NCI-H345 treated with DMSO at 0.1 percent for 48 hours (cell line): ENCODE data around the gene ZNF276.
"Not testable (repeated sequence)": the region's sequence is repeated elsewhere in the genome, so short reads cannot be mapped to it uniquely, and the experiment has no call there.

Experiments
- DNase-seq: peaks from one replicate; lab custom pipeline; 2025; ENCODE audit not compliant: unreplicated experiment; lab: John Stamatoyannopoulos, UW

Gene ZNF276

DNA sequence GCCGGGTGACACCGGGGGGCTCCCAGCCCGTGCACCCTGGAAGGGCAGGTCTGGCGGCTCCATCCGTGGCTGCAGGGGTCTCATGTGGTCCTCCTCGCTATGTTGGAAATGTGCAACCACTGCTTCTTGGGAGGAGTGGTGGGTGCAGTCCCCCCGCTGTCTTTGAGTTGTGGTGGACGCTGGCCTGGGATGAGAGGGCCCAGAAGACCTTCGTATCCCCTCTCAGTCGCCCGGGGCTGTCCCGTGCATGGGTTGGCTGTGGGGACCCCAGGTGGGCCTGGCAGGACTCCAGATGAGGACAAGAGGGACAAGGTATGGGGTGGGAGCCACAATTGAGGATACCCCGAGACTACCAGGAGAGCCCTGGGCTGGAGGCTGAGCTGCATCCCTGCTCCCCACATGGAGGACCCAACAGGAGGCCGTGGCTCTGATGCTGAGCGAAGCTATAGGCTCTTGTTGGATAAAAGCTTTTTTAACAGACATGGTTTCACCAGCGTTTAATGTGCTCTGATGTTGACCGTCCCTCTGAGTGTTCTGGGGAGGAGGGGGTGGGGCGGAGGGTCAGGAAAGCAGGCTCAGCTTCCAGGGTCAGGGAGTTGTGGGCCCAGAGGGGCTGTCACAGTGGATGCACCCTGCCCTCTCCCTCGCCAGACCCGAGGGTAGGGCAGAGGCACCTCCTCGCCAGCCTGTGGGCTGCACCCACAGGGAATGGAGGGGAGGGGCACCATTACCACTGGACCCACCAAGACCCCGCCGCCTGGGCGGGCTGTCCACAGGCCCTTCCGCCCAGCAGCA lies 25.3 kb upstream of the ZNF276 start:
- DNase-seq: no peak

DNA sequence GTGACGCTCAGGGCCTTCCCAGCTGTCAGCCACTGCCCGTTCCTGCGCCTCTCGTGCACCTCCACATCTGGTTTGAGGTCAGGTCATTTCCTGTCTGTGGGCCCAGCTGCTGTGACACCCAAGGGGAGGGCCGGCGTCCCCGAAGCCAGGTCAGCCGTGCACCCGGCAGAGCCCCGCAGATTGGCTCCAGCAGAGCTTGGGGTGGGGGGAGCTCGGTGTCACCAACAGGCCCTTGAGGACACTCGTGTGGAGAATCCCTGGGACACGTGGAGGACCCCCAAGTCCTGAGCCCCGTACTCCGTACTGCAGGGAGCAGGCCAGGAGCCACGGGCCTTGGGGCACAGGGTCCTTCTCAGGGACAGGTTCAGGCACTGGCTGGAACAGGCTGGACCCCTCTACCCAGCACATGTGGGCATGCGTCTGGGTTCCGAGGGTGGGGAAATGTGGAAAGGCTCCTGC lies 24.6 kb upstream of the ZNF276 start:
- DNase-seq: no peak

DNA sequence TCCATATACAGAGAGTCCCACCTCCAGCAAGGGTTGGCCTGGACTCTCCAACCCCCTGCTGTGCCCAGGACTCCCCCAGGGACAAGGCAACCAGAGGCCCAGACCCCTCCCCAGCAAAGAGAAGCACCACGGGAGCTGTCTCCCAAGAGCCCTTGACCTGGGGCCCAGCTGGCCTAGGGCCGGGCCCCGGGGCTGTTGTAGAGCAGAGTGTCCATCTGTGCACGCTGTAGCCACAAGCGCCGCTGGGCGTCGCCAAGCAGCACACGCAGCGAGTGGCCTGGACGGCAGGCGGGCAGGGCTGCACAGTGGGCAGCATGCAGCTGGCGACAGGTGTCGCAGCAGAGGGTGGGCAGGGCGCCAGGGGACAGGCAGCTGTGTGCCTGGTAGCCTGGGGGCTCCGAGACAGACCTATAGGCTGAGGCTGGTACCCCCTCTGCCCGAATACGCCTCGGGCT lies 24.1 kb upstream of the ZNF276 start:
- peak; percentile 28 for DNase-seq

DNA sequence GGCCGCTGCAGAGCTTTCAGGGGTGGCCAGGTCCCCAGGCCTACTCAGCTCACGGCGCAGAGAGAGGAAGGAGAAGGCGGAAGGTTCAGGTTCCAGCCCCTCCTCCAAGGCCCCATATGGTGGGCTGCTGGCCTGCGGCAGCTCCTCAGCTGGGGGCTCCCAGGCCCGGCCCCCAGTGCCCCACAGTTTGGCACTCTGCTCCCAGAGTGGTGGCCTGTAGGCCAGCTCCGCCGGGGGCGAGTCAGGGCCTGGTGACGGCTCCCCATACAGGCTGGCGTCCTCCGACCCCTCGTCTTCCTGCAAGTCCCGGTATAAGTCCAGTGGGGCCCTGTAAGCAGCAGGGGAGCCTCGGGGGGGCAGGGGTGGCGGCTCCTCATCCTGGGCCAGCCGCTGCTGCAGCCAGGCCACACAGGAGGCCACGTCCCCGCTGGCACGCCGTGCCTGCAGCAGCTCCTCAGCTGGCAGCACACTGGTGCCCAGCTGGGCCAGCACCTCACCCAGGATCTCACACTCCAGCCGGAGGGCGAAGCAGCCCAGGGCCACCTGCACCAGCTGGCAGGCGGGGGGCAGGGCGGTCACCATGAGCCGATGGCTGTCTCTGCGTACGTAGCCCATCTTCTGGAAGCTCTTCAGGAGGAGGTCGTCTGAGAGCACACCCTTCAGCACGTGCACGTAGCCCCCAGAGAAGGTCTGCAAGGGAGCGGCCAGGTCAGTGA lies 23.6 kb upstream of the ZNF276 start:
- DNase-seq: peak; percentile 28

DNA sequence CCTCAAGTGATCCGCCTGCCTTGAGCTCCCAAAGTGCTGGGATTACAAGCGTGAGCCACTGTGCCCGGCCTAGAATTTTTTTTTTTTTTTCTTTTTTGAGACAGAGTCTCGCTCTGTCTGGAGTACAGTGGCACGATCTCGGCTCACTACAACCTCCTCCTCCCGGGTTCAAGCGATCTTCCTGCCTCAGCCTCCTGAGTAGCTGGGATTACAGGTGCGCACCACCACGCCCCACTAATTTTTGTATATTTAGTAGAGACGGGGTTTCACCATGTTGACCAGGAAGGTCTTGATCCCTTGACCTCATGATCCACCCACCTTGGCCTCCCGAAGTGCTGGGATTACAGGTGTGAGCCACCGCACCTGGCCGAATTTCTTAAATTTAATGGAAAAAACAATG lies 22.6 kb upstream of the ZNF276 start:
- not testable (repeated sequence) for DNase-seq

DNA sequence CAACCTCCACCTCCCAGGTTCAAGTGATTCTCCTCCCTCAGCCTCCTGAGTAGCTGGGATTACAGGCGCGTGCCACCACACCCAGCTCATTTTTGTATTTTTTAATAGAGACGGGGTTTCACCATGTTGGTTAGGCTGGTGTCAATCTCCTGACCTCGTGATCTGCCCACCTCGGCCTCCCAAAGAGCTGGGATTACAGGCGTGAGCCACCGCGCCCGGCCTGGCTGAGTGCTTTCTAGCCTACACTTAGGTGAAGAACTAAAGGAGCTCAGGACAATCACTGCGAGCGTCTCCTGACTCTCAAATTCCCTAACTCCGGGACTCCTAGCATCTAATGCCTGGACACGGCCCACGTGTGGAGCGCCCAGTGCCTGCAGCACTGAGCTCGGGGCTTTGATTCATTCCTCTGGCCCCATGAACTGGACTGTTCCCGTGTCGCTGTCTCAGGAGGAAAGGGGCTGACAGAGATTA lies 21.7 kb upstream of the ZNF276 start:
- DNase-seq: not testable (repeated sequence)

DNA sequence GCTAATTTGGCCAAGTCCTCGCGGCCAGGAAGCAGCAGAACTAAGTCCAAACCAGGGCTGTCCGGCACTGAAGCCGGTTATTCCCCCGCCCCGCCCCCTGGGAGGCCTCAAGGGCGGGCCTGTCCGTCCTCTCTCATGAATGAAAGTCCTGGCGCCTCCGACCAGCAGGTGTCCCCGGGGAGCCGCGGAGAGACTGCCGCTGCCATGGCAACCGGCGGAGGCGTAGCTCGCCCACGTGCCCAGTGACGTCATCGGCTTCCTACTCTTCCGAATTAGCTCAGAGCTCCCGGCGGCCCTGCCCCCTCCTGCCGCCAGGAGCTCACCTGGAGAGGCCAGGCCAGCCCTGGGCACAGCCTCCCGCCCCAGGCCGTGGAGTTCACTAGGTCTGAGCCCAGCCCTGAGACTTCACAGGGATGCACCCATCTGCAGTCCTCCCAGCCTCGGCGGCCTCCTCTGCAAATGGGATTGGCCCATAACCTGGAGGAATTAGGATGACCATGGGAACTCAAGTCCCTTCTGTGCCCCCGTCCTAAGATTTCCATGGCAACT lies 21.2 kb upstream of the ZNF276 start:
- DNase-seq: peak; percentile 94

DNA sequence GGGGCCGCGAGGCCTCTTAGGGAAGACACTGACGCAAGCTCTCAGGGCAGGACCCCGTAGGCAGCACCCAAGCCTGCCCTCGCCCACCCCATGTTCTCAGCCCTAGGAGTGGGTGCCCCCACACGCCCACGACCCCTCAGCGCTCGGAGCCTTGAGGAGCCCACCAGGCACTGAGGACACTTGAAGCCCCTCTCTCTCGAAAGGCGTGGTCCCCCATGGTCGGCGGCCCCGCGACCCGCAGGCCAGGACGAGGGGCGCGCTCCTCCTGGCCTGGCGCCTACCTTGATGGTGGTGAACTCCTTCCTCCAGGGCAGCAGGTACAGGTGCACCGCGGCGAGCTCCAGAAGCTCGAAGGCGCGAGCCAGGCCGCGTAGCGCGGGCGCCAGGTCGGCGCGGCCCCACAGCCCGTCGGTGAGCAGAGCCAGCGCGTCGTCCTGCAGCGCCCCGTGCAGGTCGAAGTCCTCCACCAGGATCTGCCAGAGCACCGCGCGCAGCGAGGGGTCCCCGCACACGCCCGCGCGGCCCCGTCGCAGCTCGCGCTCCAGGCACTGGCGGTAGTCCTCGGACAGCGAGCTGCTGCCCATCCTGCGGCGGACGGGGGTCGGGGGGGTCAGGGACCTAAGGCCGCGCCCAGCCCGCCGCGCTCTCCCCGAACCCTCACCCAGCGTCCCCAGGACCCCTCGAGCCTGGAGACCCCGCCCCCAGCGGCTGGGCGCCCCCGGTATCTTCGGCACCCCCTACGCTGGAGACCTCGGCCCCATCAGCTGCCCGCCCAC lies 20.5 kb upstream of the ZNF276 start:
- no peak for DNase-seq

DNA sequence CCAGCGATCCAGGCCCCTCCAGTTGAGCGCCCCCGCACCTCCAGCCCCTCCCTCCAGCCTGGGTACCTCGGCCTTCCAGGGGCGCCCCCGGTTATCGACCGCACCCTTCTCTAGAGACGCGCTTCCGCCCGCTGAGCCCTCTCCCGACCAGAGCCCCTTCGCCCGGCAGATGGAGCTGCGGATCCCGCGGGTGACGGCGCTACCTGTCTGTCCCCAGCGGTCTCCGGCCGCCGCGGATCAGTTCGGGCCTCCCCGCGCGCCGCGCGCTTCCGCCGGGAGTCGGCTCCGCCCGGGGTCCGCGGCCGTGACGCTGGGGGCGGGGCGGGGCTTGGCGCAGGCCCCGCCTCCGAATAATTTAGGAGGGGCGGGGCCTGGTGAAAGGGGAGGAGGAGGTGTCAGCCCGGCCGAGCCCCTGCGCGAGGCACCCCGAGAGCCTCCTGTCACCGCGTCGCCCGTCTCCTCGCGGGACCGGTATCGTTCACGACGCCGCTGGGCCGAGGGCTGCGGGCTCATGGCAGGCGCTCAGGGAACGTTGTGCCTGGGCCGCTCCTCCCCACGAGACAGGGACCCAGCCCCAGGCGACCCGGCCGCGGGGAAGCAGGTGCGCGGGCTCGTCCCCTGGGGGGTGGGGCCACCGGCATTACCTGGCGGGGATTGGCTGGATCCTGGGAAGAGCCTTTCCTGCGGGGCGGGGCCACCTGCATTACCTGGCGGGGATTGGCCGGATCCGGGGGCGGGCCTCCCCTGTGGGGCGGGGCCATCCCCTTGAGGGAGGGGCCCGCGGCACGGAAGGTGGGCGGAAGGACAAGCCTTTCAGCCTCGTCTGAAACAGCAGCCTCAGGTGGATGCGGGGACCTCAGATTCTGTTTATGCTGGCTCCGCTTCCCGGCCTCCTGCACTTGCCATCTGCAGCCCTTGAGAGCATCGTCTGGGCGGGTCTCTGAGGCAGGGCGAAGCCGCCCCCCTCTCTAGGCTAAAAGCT lies 19.6 kb upstream of the ZNF276 start, which contains the start of gene SPATA2L:
SPATA2L (minus strand) TSS at position 281 of the 982 bp plus-strand sequence. CDS start 473 bp downstream, outside the sequence.
- DNase-seq: peak; percentile 82

DNA sequence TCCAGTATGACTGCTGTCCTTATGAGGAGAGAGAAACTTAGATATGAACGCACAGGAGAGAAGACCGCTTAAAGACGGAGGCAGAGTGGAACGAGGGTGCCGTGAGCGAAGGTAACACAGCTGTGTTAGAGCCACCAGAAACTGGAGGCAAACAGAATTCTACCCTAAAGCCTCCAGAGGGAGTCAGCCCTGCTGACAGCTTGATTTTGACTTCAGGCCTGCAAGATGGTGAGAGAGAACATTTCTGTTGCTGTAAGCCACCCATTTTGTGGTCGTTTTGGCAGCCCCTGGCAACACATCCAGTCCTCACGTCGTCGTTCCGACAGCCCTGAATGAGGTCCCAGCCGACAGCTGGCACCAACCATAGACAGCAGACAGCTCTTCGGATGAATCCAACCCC lies 17.1 kb upstream of the ZNF276 start:
- no peak for DNase-seq

DNA sequence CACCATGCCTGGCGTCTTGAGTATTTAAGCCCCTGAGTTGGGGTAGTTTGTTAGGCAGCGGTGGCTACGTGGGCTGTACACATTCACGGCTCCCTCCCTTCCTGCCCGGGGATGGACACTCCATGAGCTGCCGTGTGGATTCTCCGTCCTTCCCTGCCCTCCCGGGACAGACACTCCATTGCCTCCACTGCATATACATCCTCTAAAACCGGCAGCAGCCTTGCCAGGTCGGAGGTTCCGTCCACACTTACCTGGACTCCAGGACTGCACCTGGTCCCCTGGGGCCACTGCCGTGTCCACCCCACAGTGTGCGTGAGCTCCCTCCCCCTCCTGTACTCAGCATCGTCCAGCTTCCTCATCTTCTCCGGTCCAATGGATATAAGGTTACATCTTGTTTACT lies 16.3 kb upstream of the ZNF276 start:
- DNase-seq: no peak

DNA sequence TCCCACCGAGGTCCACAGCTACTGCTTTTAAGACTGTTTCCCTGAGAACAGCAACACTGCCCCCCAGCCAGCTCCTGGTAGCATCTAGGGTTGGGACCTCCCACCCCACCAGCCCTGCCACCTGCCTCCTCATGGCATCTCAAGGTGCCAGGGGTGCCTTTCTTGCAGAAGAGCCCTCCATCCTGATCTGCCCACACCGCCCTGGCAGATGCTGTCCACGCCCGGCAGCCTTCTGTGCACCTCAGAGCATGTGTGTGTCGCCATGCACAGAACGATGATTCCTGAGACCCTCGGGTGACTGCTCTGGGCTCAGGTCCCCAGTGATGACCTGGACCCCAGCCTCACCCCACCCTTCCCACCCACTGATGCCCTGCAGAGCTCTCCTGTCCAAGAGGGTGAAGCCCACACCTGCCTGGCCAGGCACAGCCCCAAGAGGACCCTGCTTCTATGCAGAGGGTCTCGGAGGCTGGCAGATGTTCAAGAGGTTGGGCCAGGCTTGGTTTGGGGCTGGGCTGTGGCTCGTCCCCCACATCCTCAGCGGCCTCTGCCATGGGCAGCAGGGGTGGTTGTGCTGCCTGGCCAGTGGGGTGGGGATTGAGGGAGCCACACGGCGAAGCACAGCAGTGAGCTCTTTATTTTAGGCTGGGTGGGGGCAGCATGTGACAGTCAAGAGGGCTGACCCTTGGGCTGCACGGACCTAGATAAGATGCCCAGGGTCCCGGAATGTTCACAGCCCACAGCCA lies 14.6 kb upstream of the ZNF276 start:
- no peak for DNase-seq

DNA sequence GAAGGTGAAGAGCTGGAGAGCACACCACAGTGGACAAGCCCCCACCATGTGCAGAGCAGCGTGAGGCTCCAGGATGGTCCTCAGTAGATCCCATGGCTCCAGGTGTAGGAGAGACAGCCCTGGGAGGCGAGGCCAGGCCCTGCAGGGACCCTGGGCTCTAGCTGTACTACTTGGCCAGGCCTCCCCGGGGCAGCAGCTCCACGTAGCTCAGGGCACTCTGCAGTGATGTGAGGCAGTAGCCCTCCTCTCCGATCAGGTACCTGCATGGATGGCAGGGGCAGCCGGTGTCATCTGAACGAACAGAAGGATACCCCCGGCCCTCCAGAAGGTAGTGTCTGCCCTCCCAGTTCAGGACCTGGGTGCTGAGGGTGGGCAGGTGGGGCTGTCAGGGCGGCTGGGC lies 13.6 kb upstream of the ZNF276 start:
- no peak for DNase-seq

DNA sequence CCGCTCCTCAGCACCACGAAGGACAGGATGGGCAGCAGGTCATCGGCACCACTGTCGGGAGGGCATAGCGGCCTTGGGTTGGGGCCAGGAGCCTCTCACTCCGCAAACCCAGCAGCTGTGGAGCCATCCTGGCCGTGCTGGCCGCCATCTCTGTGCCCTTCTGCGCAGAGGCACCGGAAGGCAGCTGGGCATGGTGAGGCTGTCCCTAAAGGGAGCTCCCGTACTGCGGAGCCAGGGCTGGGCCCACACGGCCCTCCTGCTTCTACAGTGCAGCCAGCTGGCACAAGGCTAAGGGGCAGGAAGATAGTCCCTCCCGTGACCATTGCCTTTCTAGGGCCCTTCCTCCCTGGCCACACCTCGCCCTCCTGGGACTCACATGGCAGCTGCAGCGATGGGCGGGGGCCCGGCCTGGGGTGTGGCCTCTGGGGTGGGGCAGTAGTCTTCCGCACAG lies 12.8 kb upstream of the ZNF276 start:
- DNase-seq: no peak

DNA sequence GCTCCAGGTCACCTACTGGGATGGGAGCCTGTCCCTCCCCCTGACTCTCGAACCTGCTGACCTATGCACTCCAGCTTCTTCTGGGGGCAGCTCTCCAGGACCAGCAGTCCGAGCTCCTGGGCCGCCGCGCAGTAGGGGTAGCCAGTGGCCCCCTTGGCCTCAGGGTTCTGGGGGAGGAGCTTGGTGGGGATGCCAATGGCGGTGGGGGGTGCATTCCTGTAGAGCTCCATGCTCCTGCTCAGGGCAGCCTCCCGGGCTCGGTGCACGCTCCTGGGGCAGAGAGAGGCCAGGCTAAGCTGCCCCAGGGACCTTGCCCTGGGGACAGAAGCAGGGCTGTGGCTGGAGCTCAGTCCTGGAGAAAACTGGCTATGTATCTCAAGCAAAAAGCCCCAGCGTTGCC lies 12.2 kb upstream of the ZNF276 start:
- no peak for DNase-seq

DNA sequence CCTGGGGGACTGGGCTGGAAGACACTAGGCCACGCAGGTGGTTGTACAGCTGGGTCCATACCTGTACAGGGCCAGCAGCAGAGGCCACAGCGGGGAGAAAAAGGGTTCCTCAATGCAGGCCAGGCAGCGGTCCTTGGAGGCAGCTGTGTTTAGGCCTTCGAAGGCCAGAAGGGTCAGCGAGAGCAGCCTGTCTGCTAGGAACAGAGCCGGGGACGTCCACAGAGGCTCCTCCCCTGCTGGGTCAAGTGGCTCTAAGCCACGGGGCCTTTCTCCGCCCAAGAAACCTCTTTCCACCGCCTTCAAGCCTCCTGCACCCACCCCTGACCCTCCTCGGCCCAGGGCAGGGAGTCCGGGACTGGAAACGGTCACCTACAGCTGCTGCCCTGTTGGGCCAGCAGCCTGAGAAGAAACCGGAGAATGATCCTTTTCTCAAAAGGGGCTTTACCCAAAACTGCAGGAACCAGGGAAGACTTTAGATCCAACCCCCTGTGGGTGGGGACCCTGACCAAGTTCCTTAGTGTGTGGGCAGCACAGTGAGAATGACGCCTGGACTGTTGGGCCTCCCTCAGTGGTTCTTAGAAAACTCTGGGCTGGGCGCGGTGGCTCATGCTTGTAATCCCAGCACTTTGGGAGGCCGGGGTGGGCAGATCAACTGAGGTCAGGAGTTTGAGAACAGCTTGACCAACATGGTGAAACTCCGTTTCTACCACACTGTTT lies 11.5 kb upstream of the ZNF276 start:
- DNase-seq: no peak

DNA sequence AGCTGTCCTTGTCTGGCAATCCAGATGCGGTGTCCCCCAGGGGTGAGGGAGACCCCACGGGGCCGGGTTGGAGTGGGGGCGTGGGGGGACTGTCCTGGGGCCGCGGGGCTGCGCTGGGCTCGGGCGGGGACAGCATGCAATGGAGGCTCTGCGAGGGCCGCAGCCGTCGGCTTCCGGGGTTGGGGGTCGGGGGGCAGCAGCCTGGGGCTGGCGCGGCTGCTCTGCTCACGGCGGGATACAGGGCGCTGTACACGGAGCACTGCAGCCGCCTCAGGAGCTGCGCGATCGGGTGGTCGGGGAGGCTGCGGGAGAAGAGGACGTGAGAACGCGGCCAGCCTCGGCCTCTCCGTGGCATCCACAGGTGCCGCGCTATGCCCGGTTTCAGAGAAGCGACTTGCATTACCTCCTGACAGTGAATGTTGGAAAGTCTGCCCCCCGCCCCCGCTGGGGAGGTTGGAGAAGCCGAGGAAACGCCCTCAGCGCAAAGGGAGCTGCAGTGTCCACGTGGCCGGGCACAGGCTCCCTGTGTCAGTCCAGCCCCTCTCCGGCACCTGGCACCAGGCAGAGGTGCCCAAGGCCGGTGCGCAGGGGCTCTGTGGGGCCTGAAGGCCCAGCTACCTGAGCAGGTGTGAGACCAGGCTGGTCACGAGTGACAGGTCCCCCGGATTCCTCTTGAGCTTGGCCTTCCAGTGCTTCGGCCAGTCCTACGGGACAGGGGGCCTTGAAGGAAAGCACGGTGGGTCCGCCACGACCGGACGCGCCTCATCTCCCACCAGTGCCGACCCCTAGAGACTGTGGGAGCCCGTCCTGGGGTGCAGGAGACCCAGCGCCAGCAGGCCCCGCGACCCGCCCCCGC lies 10.4 kb upstream of the ZNF276 start:
- no peak for DNase-seq
